GM06990 (cell line): ENCODE data around the gene ENTPD2.
"Not testable (repeated sequence)": the region's sequence is repeated elsewhere in the genome, so short reads cannot be mapped to it uniquely, and the experiment has no call there.

ENCODE experiments used
- DNase-seq: peaks from one replicate; pipeline ENCODE4 v3.0.0-alpha.2; 2011; ENCODE audit not compliant: insufficient read length; ENCODE audit errors: extremely low read depth
- H3K27me3 ChIP-seq: replicated peaks from 2 replicates; pipeline ENCODE4 v1.6.0; 2011; ENCODE audit warnings: low read length; ENCODE audit not compliant: control insufficient read depth, insufficient read depth
- H3K36me3 ChIP-seq: 2 replicates; pipeline ENCODE4 v1.5.1; 2011; ENCODE audit warnings: low read length; ENCODE audit not compliant: control insufficient read depth, insufficient read depth
- H3K4me3 ChIP-seq: replicated peaks from 2 replicates; pipeline ENCODE4 v1.5.1; 2011; ENCODE audit warnings: low read depth, mild to moderate bottlenecking, control low read depth, low read length
- TF ChIP-seq, protein P1 (sequence below): IDR thresholded peaks from 2 replicates; pipeline ENCODE4 v1.5.1; 2011; ENCODE audit warnings: low read length, control low read depth, mild to moderate bottlenecking, inconsistent platforms; ENCODE audit not compliant: insufficient read depth, poor library complexity, severe bottlenecking

The ENTPD2 gene

GRCh38 chr9:137034709-137035506 lies 19.0 kb downstream of the ENTPD2 start:
- TF ChIP-seq, protein P1, sequence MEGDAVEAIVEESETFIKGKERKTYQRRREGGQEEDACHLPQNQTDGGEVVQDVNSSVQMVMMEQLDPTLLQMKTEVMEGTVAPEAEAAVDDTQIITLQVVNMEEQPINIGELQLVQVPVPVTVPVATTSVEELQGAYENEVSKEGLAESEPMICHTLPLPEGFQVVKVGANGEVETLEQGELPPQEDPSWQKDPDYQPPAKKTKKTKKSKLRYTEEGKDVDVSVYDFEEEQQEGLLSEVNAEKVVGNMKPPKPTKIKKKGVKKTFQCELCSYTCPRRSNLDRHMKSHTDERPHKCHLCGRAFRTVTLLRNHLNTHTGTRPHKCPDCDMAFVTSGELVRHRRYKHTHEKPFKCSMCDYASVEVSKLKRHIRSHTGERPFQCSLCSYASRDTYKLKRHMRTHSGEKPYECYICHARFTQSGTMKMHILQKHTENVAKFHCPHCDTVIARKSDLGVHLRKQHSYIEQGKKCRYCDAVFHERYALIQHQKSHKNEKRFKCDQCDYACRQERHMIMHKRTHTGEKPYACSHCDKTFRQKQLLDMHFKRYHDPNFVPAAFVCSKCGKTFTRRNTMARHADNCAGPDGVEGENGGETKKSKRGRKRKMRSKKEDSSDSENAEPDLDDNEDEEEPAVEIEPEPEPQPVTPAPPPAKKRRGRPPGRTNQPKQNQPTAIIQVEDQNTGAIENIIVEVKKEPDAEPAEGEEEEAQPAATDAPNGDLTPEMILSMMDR: peak; percentile 96
- peak overlapping the region; percentile 31 for H3K4me3 ChIP-seq
- H3K27me3 ChIP-seq: no peaks in the 10 kb centered on the region
- no peaks in the 10 kb centered on the region for H3K36me3 ChIP-seq
- peak; percentile 85 for DNase-seq

DNA sequence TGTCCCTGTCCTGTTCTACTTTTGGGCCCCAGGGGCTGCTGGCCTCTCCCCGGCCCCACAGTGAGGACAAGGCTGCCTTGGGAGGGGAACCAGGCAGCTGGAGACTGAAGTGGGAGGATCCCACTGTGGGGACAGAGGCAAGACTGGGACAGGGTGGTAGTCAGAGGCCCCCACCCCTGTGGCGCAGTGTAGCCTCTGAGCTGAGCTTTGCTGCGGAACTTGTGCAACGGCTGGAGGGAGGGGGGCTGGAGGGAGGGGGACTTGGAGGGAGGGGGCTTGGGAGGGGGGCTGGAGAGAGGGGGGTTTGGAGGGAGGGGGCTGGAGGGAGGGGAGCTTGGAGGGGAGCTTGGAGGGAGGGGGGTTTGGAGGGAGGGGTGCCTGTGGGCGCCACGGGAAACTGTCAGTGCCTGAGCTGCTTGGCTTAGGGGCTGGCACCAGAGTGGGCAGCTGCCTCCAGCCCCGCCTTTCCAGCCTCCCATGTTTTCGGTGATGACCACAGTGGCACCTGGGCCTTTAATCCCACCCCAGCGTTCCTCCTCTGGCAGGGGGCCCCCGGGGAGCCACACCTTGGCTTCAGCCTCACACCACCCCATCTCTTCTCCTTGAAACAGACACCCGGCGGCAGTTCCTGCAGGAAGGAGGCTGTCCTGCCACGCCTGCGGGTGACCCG lies 19.7 kb downstream of the ENTPD2 start:
- TF ChIP-seq, protein P1: no peak
- Histone ChIP-seq H3K4me3 (peak overlapping the region; percentile 51), H3K27me3 (no peaks in the 10 kb centered on the region), H3K36me3 (no peaks in the 10 kb centered on the region)
- DNase-seq: no peak

- H3K36me3 ChIP-seq, DNase-seq, H3K27me3 ChIP-seq: not testable (repeated sequence)
- H3K4me3 ChIP-seq: peak overlapping the region; percentile 51
These were observed 20.4 kb downstream of the ENTPD2 start for GRCh38 chr9:137033481-137033880.

DNA sequence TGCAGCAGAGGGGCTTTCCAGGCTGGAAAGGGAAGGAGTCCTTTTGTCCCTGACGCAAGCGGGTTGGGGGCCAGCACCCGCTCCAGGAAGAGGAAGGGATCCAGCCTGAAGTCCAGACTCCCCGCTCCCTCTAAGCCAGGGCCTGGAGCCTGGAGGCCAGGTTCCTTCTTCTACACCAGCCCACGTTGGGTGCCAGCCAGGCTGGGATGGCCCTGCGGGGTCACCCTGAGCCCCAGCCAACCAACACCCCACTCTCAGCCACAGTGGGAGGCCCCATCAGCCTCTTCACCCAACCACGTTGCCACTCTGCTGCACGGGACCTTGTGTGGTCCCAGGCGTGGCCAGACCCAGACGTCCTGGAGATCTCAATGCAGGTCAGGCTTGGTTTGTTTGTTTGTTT lies 21.0 kb downstream of the ENTPD2 start:
- Histone ChIP-seq H3K27me3 (no peaks in the 10 kb centered on the region), H3K36me3 (no peaks in the 10 kb centered on the region), H3K4me3 (peak overlapping the region; percentile 51)
- TF ChIP-seq, protein P1: no peak
- DNase-seq: peak; percentile 69

DNA sequence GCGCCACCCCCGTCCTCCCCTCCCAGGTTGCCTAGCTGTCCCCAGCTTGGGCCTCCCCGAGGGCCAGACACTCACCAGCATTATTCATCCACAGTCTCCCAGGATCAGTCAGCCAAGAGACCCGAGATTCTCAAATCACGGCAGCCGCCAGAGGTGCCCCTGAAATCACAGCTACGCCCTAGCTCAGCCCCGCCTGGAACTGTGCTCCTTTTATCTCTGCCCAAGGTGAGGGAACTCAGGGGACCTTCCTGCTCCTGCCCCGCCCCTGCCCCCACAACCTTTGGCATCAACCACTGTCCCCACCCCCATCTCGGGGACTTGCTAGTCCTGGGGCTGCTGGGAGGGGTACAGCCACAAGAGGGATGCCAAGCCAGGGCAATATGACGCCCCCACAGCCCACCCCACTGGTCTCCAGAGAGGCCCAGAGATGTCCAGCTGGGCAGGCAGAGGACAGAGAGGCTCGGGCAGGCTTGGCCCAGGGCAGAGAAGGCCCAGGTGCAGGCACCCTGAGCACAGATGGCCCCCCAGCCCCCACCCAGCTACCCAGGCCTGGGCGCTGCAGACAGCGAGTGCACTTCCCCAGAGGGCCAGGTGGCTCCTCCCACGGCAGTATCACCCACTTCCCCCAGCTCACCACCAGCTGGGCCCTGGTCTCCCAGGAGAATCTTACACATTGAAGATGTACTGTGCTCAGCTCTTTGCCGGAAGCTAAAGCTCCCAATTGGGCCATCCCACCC lies 21.8 kb downstream of the ENTPD2 start, which contains the start of gene FUT7:
FUT7 (minus strand) TSS at position 185 of the 737 bp plus-strand sequence; CDS start at position 88, 97 bp downstream.
- Histone ChIP-seq H3K27me3 (no peaks in the 10 kb centered on the region), H3K36me3 (no peaks in the 10 kb centered on the region), H3K4me3 (peak within 1 kb of the TSS; percentile 51)
- peak; percentile 70 for DNase-seq
- TF ChIP-seq, protein P1: no peak
